ENCODE results near the gene ABCB9. TPM values are rescaled to one million over a fixed set of nuclear protein-coding genes. Genes with fewer than 3 reads are reported as not detected.

Gene ABCB9
- total and polyA plus RNA-seq, 2 of the 8 experiments (the other 6 are each of a cell fraction or from before 2014, with no cell fraction given) = 3.8 to 8.0 TPM

GRCh38 chr12:122949405-122949804 lies 16.9 kb downstream of the ABCB9 start:
- DNase-seq (ENCODE audit: low read depth in 1 of 2, low spot score in 2 of 2) (no peak), FAIRE-seq (no peak)
- ChIA-PET POLR2A (ENCODE audit: partially characterized antibody) (interaction anchor here (0.6 to 1.4 kb wide), 4 partner anchors 34 to 88 kb away, joined by 3 to 4 read pairs (median 4); no protein-coding TSS in a partner anchor), CTCF (ENCODE audit: partially characterized antibody) (interaction anchor here (0.6 to 21.5 kb wide), 6 partner anchors 10 to 107 kb away, joined by 3 to 473 read pairs (median 4); no protein-coding TSS in a partner anchor)
- no peak overlapping the region for H2AK5ac ChIP-seq (ENCODE audit: low read depth, low read length)
- no peaks in the 10 kb centered on the region for H3K36me3 ChIP-seq (ENCODE audit: control insufficient read depth in 2 of 4, insufficient read depth in 4 of 4, low read length in 3 of 4)
- WGBS, 2 experiments (ENCODE audit: extremely low coverage in 1 of 2, insufficient coverage in 1 of 2, insufficient read length in 1 of 2, insufficient replicate concordance in 2 of 2, low coverage in 1 of 2, low lambda C conversion rate in 2 of 2, missing lambda C conversion rate in 1 of 2) = 85% methylated on average over 8 of the region's 8 CpGs; no CpG with 5 or more reads in 1 of the 2 experiments
- peaks cover 3 to 10% of the 10 kb centered on the region in 2 experiments for H4K20me1 ChIP-seq (replicated peaks in 1 of 2; ENCODE audit: control insufficient read depth in 1 of 2, insufficient read depth in 2 of 2, low read length in 2 of 2)
- H2AFZ ChIP-seq (ENCODE audit: low read length) = no peak overlapping the region
- no peaks in the 10 kb centered on the region for H3K23me2 ChIP-seq (ENCODE audit: low read depth, low read length)
- no peak overlapping the region for H2BK15ac ChIP-seq (ENCODE audit: low read length)
- H3K79me2 ChIP-seq (ENCODE audit: control insufficient read depth in 1 of 2, insufficient read depth in 2 of 2, low read length in 2 of 2) = no peaks in the 10 kb centered on the region
- H3K9ac ChIP-seq (replicated peaks in 1 of 4; ENCODE audit: extremely low read depth in 1 of 4, low read depth in 3 of 4, low read length in 3 of 4) = no peak overlapping the region
- H2BK5ac ChIP-seq (ENCODE audit: low read depth, low read length) = no peak overlapping the region
- H3K4me2 ChIP-seq (ENCODE audit: insufficient read depth in 1 of 2, low read depth in 2 of 2, low read length in 2 of 2) = no peak overlapping the region
- H4K5ac ChIP-seq (ENCODE audit: insufficient read length, low read depth, low read length) = no peak overlapping the region
- H4K8ac ChIP-seq (ENCODE audit: extremely low read depth, insufficient read depth, low read length) = no peak overlapping the region
- H2BK12ac ChIP-seq (ENCODE audit: low read depth, low read length) = no peak overlapping the region
- H3K4me1 ChIP-seq (replicated peaks in 1 of 4; ENCODE audit: control insufficient read depth in 3 of 4, insufficient read depth in 4 of 4, low read length in 3 of 4) = no peaks in the 10 kb centered on the region
- no peak overlapping the region for H3K4ac ChIP-seq (replicated peaks; ENCODE audit: insufficient read length, low read depth, low read length)
- H3K27me3 ChIP-seq (replicated peaks in 1 of 4; ENCODE audit: control insufficient read depth in 3 of 4, extremely low read depth in 1 of 4, insufficient read depth in 3 of 4, low read length in 3 of 4) = no peaks in the 10 kb centered on the region
- H4K91ac ChIP-seq (replicated peaks; ENCODE audit: insufficient read length, low read length) = no peak overlapping the region
- no peak overlapping the region for H3K23ac ChIP-seq (ENCODE audit: insufficient read length)
- no peaks in the 10 kb centered on the region for H3K79me1 ChIP-seq (ENCODE audit: low read depth, low read length)
- H2BK120ac ChIP-seq (replicated peaks; ENCODE audit: low read depth, low read length) = no peak overlapping the region
- H2BK20ac ChIP-seq (ENCODE audit: low read length) = no peak overlapping the region
- H3K9me3 ChIP-seq (ENCODE audit: insufficient read depth in 2 of 2, low read depth in 1 of 2, low read length in 1 of 2) = no peaks in the 10 kb centered on the region
- no peak overlapping the region for H3K56ac ChIP-seq (replicated peaks; ENCODE audit: insufficient read length, low read depth, low read length)
- H3K27ac ChIP-seq (ENCODE audit: low read depth, low read length) = no peak overlapping the region
- no peak overlapping the region for H3K4me3 ChIP-seq (ENCODE audit: extremely low read depth in 1 of 4, insufficient read depth in 2 of 4, low read depth in 3 of 4, low read length in 4 of 4)
- H3K14ac ChIP-seq (ENCODE audit: insufficient read length) = no peak overlapping the region
- no peak overlapping the region for H3K18ac ChIP-seq (ENCODE audit: extremely low read depth, low read length)
- TF ChIP-seq CBX5 (IDR thresholded peaks at IDR 0.05; ENCODE audit: low read depth, low read length) = no peak
- no peak for TF ChIP-seq EP300 (IDR thresholded peaks at IDR 0.05; ENCODE audit: borderline replicate concordance in 1 of 2, low read depth in 2 of 2, low read length in 2 of 2)
- TF ChIP-seq CREB1 (IDR thresholded peaks at IDR 0.05) = no peak
- no peak for TF ChIP-seq SP1 (IDR thresholded peaks at IDR 0.05; ENCODE audit: low read depth, low read length)
- TF ChIP-seq TEAD4 (IDR thresholded peaks at IDR 0.05; ENCODE audit: low read depth, low read length) = no peak
- TF ChIP-seq JUND (IDR thresholded peaks at IDR 0.05; ENCODE audit: low read length) = no peak
- TF ChIP-seq NRF1 (IDR thresholded peaks at IDR 0.05; ENCODE audit: low read depth, low read length) = no peak
- no peak for TF ChIP-seq KDM1A (IDR thresholded peaks at IDR 0.05; ENCODE audit: borderline replicate concordance, low read length)
- no peak for TF ChIP-seq RBBP5 (IDR thresholded peaks at IDR 0.05; ENCODE audit: borderline replicate concordance, low read depth, low read length)
- no peak for TF ChIP-seq TAF1 (IDR thresholded peaks at IDR 0.05; ENCODE audit: low read depth, low read length)

Measured in H1 (cell line).